ENCODE results near the gene BEST3.

BEST3 gene
- total RNA-seq: 0 reads per million in 3 donors

- no peak within 1 kb of the TSS for H3K27ac ChIP-seq (ENCODE audit: insufficient read depth, low read length, poor library complexity, severe bottlenecking)
- no peak for DNase-seq
- H3K4me3 ChIP-seq (ENCODE audit: insufficient read depth, low read depth, low read length, poor library complexity, severe bottlenecking): no peak within 1 kb of the TSS
- H3K36me3 ChIP-seq (ENCODE audit: control insufficient read depth, insufficient read depth, low read length): no peaks in the 10 kb centered on the region
- no peaks in the 10 kb centered on the region for H3K27me3 ChIP-seq (replicated peaks; ENCODE audit: control insufficient read depth, insufficient read depth, low read length, poor library complexity, severe bottlenecking)
- H3K9me3 ChIP-seq (ENCODE audit: control insufficient read depth, low read length): no peaks in the 10 kb centered on the region
- H3K4me1 ChIP-seq (ENCODE audit: control insufficient read depth, insufficient read depth, low read length, poor library complexity, severe bottlenecking): no peaks in the 10 kb centered on the region
Measured at GRCh38 chr12:69698769-69699540, at the start of gene BEST3. TSS of gene BEST3 (minus strand) at chr12:69699303. CDS start at chr12:69697798, 1,505 bp downstream.

DNA sequence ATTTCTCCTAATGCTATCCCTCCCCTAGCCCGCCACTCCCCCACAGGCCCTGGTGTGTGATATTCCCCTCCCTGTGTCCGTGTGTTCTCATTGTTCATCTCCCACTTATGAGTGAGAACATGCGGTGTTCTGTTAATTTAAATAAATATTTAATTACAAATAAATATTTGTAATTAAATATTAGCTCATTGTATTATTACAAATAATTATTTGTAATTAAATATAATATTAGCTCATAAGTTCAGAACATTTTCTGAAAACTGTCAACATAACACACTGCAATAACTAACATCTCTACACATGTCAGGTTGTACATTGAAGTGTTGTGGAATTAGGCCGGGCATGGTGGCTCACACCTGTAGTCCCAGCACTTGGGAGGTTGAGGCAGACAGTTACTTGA is 45.0 kb upstream of the BEST3 start:
- Histone ChIP-seq H3K4me3 (ENCODE audit: insufficient read depth, low read depth, low read length, poor library complexity, severe bottlenecking) (no peak overlapping the region), H3K27me3 (replicated peaks; ENCODE audit: control insufficient read depth, insufficient read depth, low read length, poor library complexity, severe bottlenecking) (no peaks in the 10 kb centered on the region)

GRCh38 chr12:69739287-69740191 is 40.4 kb upstream of the BEST3 start:
- H3K9me3 ChIP-seq (ENCODE audit: control insufficient read depth, low read length): no peaks in the 10 kb centered on the region
- no peaks in the 10 kb centered on the region for H3K36me3 ChIP-seq (ENCODE audit: control insufficient read depth, insufficient read depth, low read length)
- H3K4me1 ChIP-seq (ENCODE audit: control insufficient read depth, insufficient read depth, low read length, poor library complexity, severe bottlenecking): peaks cover 8% of the 10 kb centered on the region
- peak; percentile 51 to 62 (median 56) for DNase-seq
- H3K27ac ChIP-seq (ENCODE audit: insufficient read depth, low read length, poor library complexity, severe bottlenecking): peak overlapping the region; percentile 79
- H3K27me3 ChIP-seq (replicated peaks; ENCODE audit: control insufficient read depth, insufficient read depth, low read length, poor library complexity, severe bottlenecking): no peaks in the 10 kb centered on the region
- H3K4me3 ChIP-seq (ENCODE audit: insufficient read depth, low read depth, low read length, poor library complexity, severe bottlenecking): peak overlapping the region; percentile 77

More for the DNA sequence above, 45.0 kb upstream of the BEST3 start:
- Histone ChIP-seq H3K4me1 (ENCODE audit: control insufficient read depth, insufficient read depth, low read length, poor library complexity, severe bottlenecking) (peaks cover 8% of the 10 kb centered on the region), H3K36me3 (ENCODE audit: control insufficient read depth, insufficient read depth, low read length) (no peaks in the 10 kb centered on the region), H3K27ac (ENCODE audit: insufficient read depth, low read length, poor library complexity, severe bottlenecking) (no peak overlapping the region), H3K9me3 (ENCODE audit: control insufficient read depth, low read length) (no peaks in the 10 kb centered on the region)
- DNase-seq: no peak

GRCh38 chr12:69738351-69739286 is 39.5 kb upstream of the BEST3 start, which contains the start of gene RAB3IP:
TSS of gene RAB3IP (plus strand) at chr12:69738860. CDS start at chr12:69755409, 16,549 bp downstream.
- H3K27ac ChIP-seq (ENCODE audit: insufficient read depth, low read length, poor library complexity, severe bottlenecking): peak within 1 kb of the TSS; percentile 79
- peaks cover 8% of the 10 kb centered on the region for H3K4me1 ChIP-seq (ENCODE audit: control insufficient read depth, insufficient read depth, low read length, poor library complexity, severe bottlenecking)
- no peaks in the 10 kb centered on the region for H3K9me3 ChIP-seq (ENCODE audit: control insufficient read depth, low read length)
- H3K4me3 ChIP-seq (ENCODE audit: insufficient read depth, low read depth, low read length, poor library complexity, severe bottlenecking): peak within 1 kb of the TSS; percentile 77
- peak; percentile 87 to 89 (median 88) for DNase-seq
- H3K27me3 ChIP-seq (replicated peaks; ENCODE audit: control insufficient read depth, insufficient read depth, low read length, poor library complexity, severe bottlenecking): no peaks in the 10 kb centered on the region
- no peaks in the 10 kb centered on the region for H3K36me3 ChIP-seq (ENCODE audit: control insufficient read depth, insufficient read depth, low read length)

- Histone ChIP-seq H3K4me1 (ENCODE audit: control insufficient read depth, insufficient read depth, low read length, poor library complexity, severe bottlenecking) (no peaks in the 10 kb centered on the region), H3K9me3 (ENCODE audit: control insufficient read depth, low read length) (no peaks in the 10 kb centered on the region), H3K4me3 (ENCODE audit: insufficient read depth, low read depth, low read length, poor library complexity, severe bottlenecking) (no peak overlapping the region), H3K36me3 (ENCODE audit: control insufficient read depth, insufficient read depth, low read length) (no peaks in the 10 kb centered on the region), H3K27ac (ENCODE audit: insufficient read depth, low read length, poor library complexity, severe bottlenecking) (no peak overlapping the region), H3K27me3 (replicated peaks; ENCODE audit: control insufficient read depth, insufficient read depth, low read length, poor library complexity, severe bottlenecking) (no peaks in the 10 kb centered on the region)
- DNase-seq: no peak
Measured at GRCh38 chr12:69733638-69734037, 34.5 kb upstream of the BEST3 start.

DNA sequence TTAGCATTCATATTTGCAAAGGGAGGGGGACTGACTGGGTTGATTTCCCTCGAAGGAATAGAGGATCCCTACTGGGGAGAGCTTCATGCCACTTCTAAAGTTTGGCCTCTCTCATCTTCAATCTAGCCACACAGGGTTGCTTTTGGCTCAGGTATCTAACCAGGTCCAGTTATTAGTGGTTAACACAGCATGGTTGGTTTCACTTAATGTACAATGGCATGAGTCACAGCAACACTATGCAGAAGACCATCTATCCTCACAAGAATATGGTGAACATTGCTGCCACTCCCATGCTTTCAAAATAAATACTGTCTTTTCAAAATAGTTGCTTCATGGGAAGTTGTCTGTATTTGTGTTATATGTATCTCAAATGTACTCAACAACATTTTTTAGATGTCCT is 33.0 kb upstream of the BEST3 start:
- Histone ChIP-seq H3K36me3 (ENCODE audit: control insufficient read depth, insufficient read depth, low read length) (no peaks in the 10 kb centered on the region), H3K4me1 (ENCODE audit: control insufficient read depth, insufficient read depth, low read length, poor library complexity, severe bottlenecking) (no peaks in the 10 kb centered on the region), H3K4me3 (ENCODE audit: insufficient read depth, low read depth, low read length, poor library complexity, severe bottlenecking) (no peak overlapping the region), H3K9me3 (ENCODE audit: control insufficient read depth, low read length) (no peaks in the 10 kb centered on the region), H3K27ac (ENCODE audit: insufficient read depth, low read length, poor library complexity, severe bottlenecking) (no peak overlapping the region), H3K27me3 (replicated peaks; ENCODE audit: control insufficient read depth, insufficient read depth, low read length, poor library complexity, severe bottlenecking) (no peaks in the 10 kb centered on the region)
- DNase-seq: no peak

DNA sequence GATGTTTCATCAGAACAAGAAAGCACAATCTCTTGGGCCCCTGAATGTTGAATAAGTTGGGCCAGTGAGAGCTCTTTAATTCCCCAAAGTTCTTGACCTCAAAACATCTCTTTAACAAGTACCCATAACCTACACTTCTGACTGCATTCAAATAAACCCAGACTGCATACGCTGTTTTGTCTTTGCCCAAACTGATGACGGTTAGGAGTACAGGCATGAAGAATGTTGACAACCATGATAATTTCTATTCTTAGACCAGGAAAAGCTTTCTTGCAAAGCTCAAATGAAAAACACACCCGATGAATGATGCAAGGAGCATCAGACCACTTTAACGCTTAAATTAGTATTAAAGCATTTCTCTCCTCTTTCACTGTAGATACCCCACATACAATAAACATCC is 27.8 kb upstream of the BEST3 start:
- Histone ChIP-seq H3K9me3 (ENCODE audit: control insufficient read depth, low read length) (no peaks in the 10 kb centered on the region), H3K27me3 (replicated peaks; ENCODE audit: control insufficient read depth, insufficient read depth, low read length, poor library complexity, severe bottlenecking) (no peaks in the 10 kb centered on the region), H3K27ac (ENCODE audit: insufficient read depth, low read length, poor library complexity, severe bottlenecking) (no peak overlapping the region), H3K36me3 (ENCODE audit: control insufficient read depth, insufficient read depth, low read length) (no peaks in the 10 kb centered on the region), H3K4me1 (ENCODE audit: control insufficient read depth, insufficient read depth, low read length, poor library complexity, severe bottlenecking) (no peaks in the 10 kb centered on the region), H3K4me3 (ENCODE audit: insufficient read depth, low read depth, low read length, poor library complexity, severe bottlenecking) (no peak overlapping the region)
- DNase-seq: no peak

GRCh38 chr12:69720750-69721149 is 21.6 kb upstream of the BEST3 start:
- Histone ChIP-seq H3K9me3 (ENCODE audit: control insufficient read depth, low read length) (no peaks in the 10 kb centered on the region), H3K4me3 (ENCODE audit: insufficient read depth, low read depth, low read length, poor library complexity, severe bottlenecking) (no peak overlapping the region), H3K27ac (ENCODE audit: insufficient read depth, low read length, poor library complexity, severe bottlenecking) (no peak overlapping the region), H3K27me3 (replicated peaks; ENCODE audit: control insufficient read depth, insufficient read depth, low read length, poor library complexity, severe bottlenecking) (no peaks in the 10 kb centered on the region), H3K36me3 (ENCODE audit: control insufficient read depth, insufficient read depth, low read length) (no peaks in the 10 kb centered on the region), H3K4me1 (ENCODE audit: control insufficient read depth, insufficient read depth, low read length, poor library complexity, severe bottlenecking) (no peaks in the 10 kb centered on the region)
- DNase-seq: no peak

Data from effector memory CD4-positive, alpha-beta T cell (primary cell).